Upper lobe of left lung (tissue), 6 donors: ENCODE measurements around the gene CDK4. TPM values are rescaled to one million over a fixed set of nuclear protein-coding genes. Genes with fewer than 3 reads are reported as not detected.

ENCODE experiments used
- ATAC-seq, 2 donors: fragments of 200-7000 bp; cut with Tn5 transposase; one replicate each; pipeline ENCODE4 v1.9.1; 2022; ENCODE audit warnings: mild to moderate bottlenecking in 2 of 2, moderate library complexity in 2 of 2; ENCODE audit not compliant: low FRiP score in 2 of 2
- DNase-seq, 2 donors: peaks; one replicate each; pipeline ENCODE4 v3.0.0-alpha.2; 2019 to 2020
- H3K27ac ChIP-seq, 4 donors: fragments of 200-600 bp; sonication (generic); one replicate each; pipeline ENCODE4 v1.5.1; 2016 to 2019
- H3K27me3 ChIP-seq, 4 donors: fragments of 200-600 bp; sonication (generic); one replicate each; pipeline ENCODE4 v1.5.1; 2017 to 2019
- H3K36me3 ChIP-seq, 4 donors: fragments of 200-600 bp; sonication (generic); one replicate each; pipeline ENCODE4 v1.5.1; 2016 to 2019
- H3K4me1 ChIP-seq, 4 donors: fragments of 200-600 bp; sonication (generic); one replicate each; pipeline ENCODE4 v1.5.1; 2018 to 2019
- H3K4me3 ChIP-seq, 4 donors: fragments of 200-600 bp; sonication (generic); one replicate each; pipeline ENCODE4 v1.5.1; 2017 to 2019; ENCODE audit warnings: mild to moderate bottlenecking in 2 of 4, moderate library complexity in 1 of 4
- H3K9me3 ChIP-seq, 4 donors: fragments of 200-600 bp; sonication (generic); one replicate each; pipeline ENCODE4 v1.5.1; 2018 to 2019
- CTCF ChIP-seq, 6 experiments: fragments of 450-650 bp in 4 of 6; fragments of 200-600 bp in 2 of 6; sonication (generic) in 2 of 6; IDR thresholded peaks; one replicate each; pipeline ENCODE4 v1.5.1; 2016 to 2019; ENCODE audit warnings: antibody characterized with exemption in 6 of 6
- EP300 ChIP-seq, 4 donors: sonication (generic); formaldehyde crosslinking; IDR thresholded peaks; one replicate each; pipeline ENCODE4 v1.5.1; 2017; ENCODE audit warnings: antibody characterized with exemption in 4 of 4, control low read depth in 2 of 4
- POLR2A ChIP-seq, 4 donors: fragments of 450-650 bp; IDR thresholded peaks; one replicate each; pipeline ENCODE4 v1.5.1; 2016 to 2017; ENCODE audit warnings: antibody characterized with exemption in 4 of 4, mild to moderate bottlenecking in 2 of 4
- POLR2AphosphoS5 ChIP-seq, 2 donors: sonication (generic); formaldehyde crosslinking; IDR thresholded peaks; one replicate each; pipeline ENCODE4 v1.5.1; 2017; ENCODE audit warnings: antibody characterized with exemption in 2 of 2
- WGBS, 2 donors: methylation state at CpG; one replicate each; pipeline ENCODE4 v1.1.5; 2017 to 2018; 5-methylcytosine and 5-hydroxymethylcytosine counted together
- total RNA-seq, 6 donors: library from RNA; depleted of rRNA in 4 of 6; stranded (reverse); fragments of >200 nt in 4 of 6; gene quantifications; one replicate each; pipeline versions ENCODE4 v1.1.0 to v1.2.1, GENCODE V29; 2016 to 2021
- donor health status: DM: no; HTN: no; CAD: no; lungs with moderate emphysema.
- donor health status: DM: no; HTN: yes; CAD: no; lungs with severe emphysema.

The CDK4 gene
- total RNA-seq, 6 donors from 2014 or later: 38.5 to 109 (median 62.5) TPM

- no peak for TF ChIP-seq CTCF (IDR thresholded peaks at IDR 0.05)
- no peak for TF ChIP-seq EP300 (IDR thresholded peaks at IDR 0.05)
- TF ChIP-seq POLR2A (IDR thresholded peaks at IDR 0.05): no peak
- no peak for TF ChIP-seq POLR2AphosphoS5 (IDR thresholded peaks at IDR 0.05)
- ATAC-seq (no peak), DNase-seq (no peak)
- Histone ChIP-seq H3K9me3 (no peaks in the 10 kb centered on the region), H3K27me3 (peaks cover 0 to 14% (median 5%) of the 10 kb centered on the region in 4 donors), H3K36me3 (peaks cover 9 to 27% (median 19%) of the 10 kb centered on the region in 4 donors), H3K4me1 (peaks cover 4 to 28% (median 18%) of the 10 kb centered on the region in 4 donors), H3K27ac (peak overlapping the region in 1 of 4 donors; percentile 92), H3K4me3 (peak overlapping the region in 1 of 4 donors; percentile 62)
- WGBS, 2 donors: 83 to 84% methylated on average over 2 of the region's 2 CpGs
Observed at GRCh38 chr12:57743769-57744168, 8.3 kb downstream of the CDK4 start.

GRCh38 chr12:57741844-57742738 lies 10.0 kb downstream of the CDK4 start:
- ATAC-seq (no peak), DNase-seq (peak; percentile 61 to 75)
- peaks cover 1 to 31% (median 16%) of the 10 kb centered on the region in 4 donors for H3K27me3 ChIP-seq
- H3K9me3 ChIP-seq: no peaks in the 10 kb centered on the region
- H3K27ac ChIP-seq: peak overlapping the region in 3 of 4 donors; percentile 57 to 80 (median 71)
- H3K4me1 ChIP-seq: peaks cover 19 to 45% (median 35%) of the 10 kb centered on the region in 4 donors
- WGBS, 2 donors: 37 to 52% methylated on average over 9 to 14 of the region's 14 CpGs
- TF ChIP-seq CTCF (IDR thresholded peaks at IDR 0.05) (peak in 1 of 6 experiments; percentile 10), POLR2A (IDR thresholded peaks at IDR 0.05) (no peak)
- H3K4me3 ChIP-seq: peak overlapping the region in 3 of 4 donors; percentile 33 to 47 (median 46)
- peaks cover 0 to 10% (median 3%) of the 10 kb centered on the region in 4 donors for H3K36me3 ChIP-seq

DNA sequence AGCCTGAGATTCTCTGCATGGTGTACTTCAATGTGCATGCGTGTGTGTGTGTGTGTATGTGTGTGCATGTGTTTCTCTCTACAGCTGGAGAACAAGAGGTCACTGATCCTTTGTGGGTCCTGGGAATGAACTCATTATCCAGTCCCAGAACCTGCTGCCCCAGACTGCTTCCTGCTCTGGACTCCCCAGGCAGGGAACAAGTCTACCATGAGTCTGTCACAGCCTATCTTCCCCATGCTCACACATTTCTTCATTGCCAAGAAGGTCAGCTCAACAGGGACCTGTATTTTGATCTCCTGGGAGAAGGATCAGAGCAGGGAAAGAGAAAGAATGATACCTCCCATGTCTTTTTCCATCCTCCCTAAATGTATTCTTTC lies 10.7 kb downstream of the CDK4 start:
- Histone ChIP-seq H3K4me1 (peaks cover 22 to 52% (median 41%) of the 10 kb centered on the region in 4 donors), H3K4me3 (peak overlapping the region in 3 of 4 donors; percentile 33 to 47 (median 46)), H3K27ac (peak overlapping the region in 3 of 4 donors; percentile 57 to 80 (median 71)), H3K36me3 (peaks cover 0 to 3% (median 0%) of the 10 kb centered on the region in 4 donors), H3K9me3 (no peaks in the 10 kb centered on the region), H3K27me3 (peaks cover 1 to 34% (median 19%) of the 10 kb centered on the region in 4 donors)
- 50% methylated on average over 1 of the region's 1 CpG for WGBS, 2 donors
- no peak for DNase-seq
- no peak for TF ChIP-seq POLR2A (IDR thresholded peaks at IDR 0.05)
- no peak for TF ChIP-seq POLR2AphosphoS5 (IDR thresholded peaks at IDR 0.05)
- no peak for TF ChIP-seq CTCF (IDR thresholded peaks at IDR 0.05)
- no peak for TF ChIP-seq EP300 (IDR thresholded peaks at IDR 0.05)
- ATAC-seq: no peak

GRCh38 chr12:57740656-57741412 lies 11.3 kb downstream of the CDK4 start:
- no peaks in the 10 kb centered on the region for H3K36me3 ChIP-seq
- TF ChIP-seq POLR2AphosphoS5 (IDR thresholded peaks at IDR 0.05) (peak in 1 of 2 donors; percentile 56), POLR2A (IDR thresholded peaks at IDR 0.05) (no peak)
- H3K4me1 ChIP-seq: peaks cover 26 to 55% (median 44%) of the 10 kb centered on the region in 4 donors
- DNase-seq: peak in 1 of 2 donors; percentile 69
- H3K9me3 ChIP-seq: no peaks in the 10 kb centered on the region
- peak overlapping the region in 3 of 4 donors; percentile 33 to 47 (median 46) for H3K4me3 ChIP-seq
- peaks cover 1 to 40% (median 20%) of the 10 kb centered on the region in 4 donors for H3K27me3 ChIP-seq
- WGBS, 2 donors: 43 to 53% methylated on average over 5 of the region's 5 CpGs
- peak in 1 of 2 donors; percentile 7 for ATAC-seq
- H3K27ac ChIP-seq: peak overlapping the region in 2 of 4 donors; percentile 71 to 80
